T-helper 1 cell treated with Interleukin-12 subunit alpha and Interleukin-12 subunit beta and Interleukin-4 antibody, amounts not matched to agents 30 μg/mL and 1 μg/mL, for 36 hours (primary cell): Measurements from ENCODE around the gene BCAP31.
A peak's percentile ranks its signal among the peaks of the same experiment; 100 is the strongest.
"Not testable (repeated sequence)": the region's sequence is repeated elsewhere in the genome, so short reads cannot be mapped to it uniquely, and the experiment has no call there.

Source experiments
- H3K27ac Mint-ChIP-seq: one replicate; pipeline ENCODE4 v1.8.0; 2021; ENCODE audit warnings: mild to moderate bottlenecking, mixed read lengths
- H3K27me3 Mint-ChIP-seq: one replicate; pipeline ENCODE4 v1.8.0; 2021; ENCODE audit warnings: low read depth, mixed read lengths
- H3K36me3 Mint-ChIP-seq: one replicate; pipeline ENCODE4 v1.8.0; 2021; ENCODE audit warnings: low read depth, mixed read lengths
- H3K4me1 Mint-ChIP-seq: one replicate; pipeline ENCODE4 v1.8.0; 2021; ENCODE audit warnings: low read depth, mixed read lengths
- H3K4me3 Mint-ChIP-seq: one replicate; pipeline ENCODE4 v1.8.0; 2021; ENCODE audit warnings: mild to moderate bottlenecking, moderate library complexity, mixed read lengths
- H3K9me3 Mint-ChIP-seq: one replicate; pipeline ENCODE4 v1.8.0; 2021; ENCODE audit warnings: mixed read lengths

BCAP31 gene

GRCh38 chrX:153731845-153732215 lies 7.6 kb upstream of the BCAP31 start:
- Mint-ChIP-seq H3K27me3 (no peaks in the 10 kb centered on the region), H3K36me3 (peaks cover 33% of the 10 kb centered on the region), H3K4me1 (peaks cover 21% of the 10 kb centered on the region), H3K4me3 (no peak overlapping the region), H3K27ac (peak overlapping the region; percentile 57), H3K9me3 (peaks cover 9% of the 10 kb centered on the region)

GRCh38 chrX:153731117-153731844 lies 7.1 kb upstream of the BCAP31 start:
- Mint-ChIP-seq H3K4me1 (peaks cover 23% of the 10 kb centered on the region), H3K36me3 (peaks cover 33% of the 10 kb centered on the region), H3K27ac (peak overlapping the region; percentile 33), H3K27me3 (no peaks in the 10 kb centered on the region), H3K4me3 (peak overlapping the region; percentile 22), H3K9me3 (peaks cover 9% of the 10 kb centered on the region)

GRCh38 chrX:153730115-153730514 lies 5.9 kb upstream of the BCAP31 start:
- not testable (repeated sequence) for H3K4me3 Mint-ChIP-seq, H3K27ac Mint-ChIP-seq, H3K27me3 Mint-ChIP-seq, H3K9me3 Mint-ChIP-seq
- Mint-ChIP-seq H3K36me3 (peaks cover 28% of the 10 kb centered on the region), H3K4me1 (peaks cover 18% of the 10 kb centered on the region)

- H3K36me3 Mint-ChIP-seq = peaks cover 23% of the 10 kb centered on the region
- H3K27me3 Mint-ChIP-seq = no peaks in the 10 kb centered on the region
- H3K9me3 Mint-ChIP-seq = peaks cover 9% of the 10 kb centered on the region
- H3K4me1 Mint-ChIP-seq = peaks cover 18% of the 10 kb centered on the region
- no peak overlapping the region for H3K27ac Mint-ChIP-seq
- no peak overlapping the region for H3K4me3 Mint-ChIP-seq
Observed at GRCh38 chrX:153728951-153729631, 4.9 kb upstream of the BCAP31 start.

- peaks cover 23% of the 10 kb centered on the region for H3K36me3 Mint-ChIP-seq
- H3K27me3 Mint-ChIP-seq = no peaks in the 10 kb centered on the region
- peaks cover 18% of the 10 kb centered on the region for H3K4me1 Mint-ChIP-seq
- no peak overlapping the region for H3K4me3 Mint-ChIP-seq
- peaks cover 9% of the 10 kb centered on the region for H3K9me3 Mint-ChIP-seq
- no peak overlapping the region for H3K27ac Mint-ChIP-seq
Observed at GRCh38 chrX:153728095-153728494, 3.9 kb upstream of the BCAP31 start.

GRCh38 chrX:153727123-153727931 lies 3.1 kb upstream of the BCAP31 start:
- Mint-ChIP-seq H3K27ac (peak overlapping the region; percentile 76), H3K36me3 (peaks cover 21% of the 10 kb centered on the region), H3K4me1 (peaks cover 24% of the 10 kb centered on the region), H3K4me3 (peak overlapping the region; percentile 66), H3K9me3 (peaks cover 9% of the 10 kb centered on the region), H3K27me3 (no peaks in the 10 kb centered on the region)

- peaks cover 24% of the 10 kb centered on the region for H3K4me1 Mint-ChIP-seq
- no peaks in the 10 kb centered on the region for H3K27me3 Mint-ChIP-seq
- peaks cover 17% of the 10 kb centered on the region for H3K36me3 Mint-ChIP-seq
- H3K4me3 Mint-ChIP-seq = peak overlapping the region; percentile 66
- peak overlapping the region; percentile 76 for H3K27ac Mint-ChIP-seq
- peaks cover 4% of the 10 kb centered on the region for H3K9me3 Mint-ChIP-seq
Observed at GRCh38 chrX:153726286-153727122, 2.3 kb upstream of the BCAP31 start.

- Mint-ChIP-seq H3K27ac (no peak overlapping the region), H3K27me3 (no peaks in the 10 kb centered on the region), H3K36me3 (peaks cover 12% of the 10 kb centered on the region)
Observed at GRCh38 chrX:153725832-153726285, 1.7 kb upstream of the BCAP31 start.

GRCh38 chrX:153725039-153725831 lies 1.0 kb upstream of the BCAP31 start:
- H3K36me3 Mint-ChIP-seq = peaks cover 10% of the 10 kb centered on the region
- H3K4me3 Mint-ChIP-seq = peak overlapping the region; percentile 56
- H3K4me1 Mint-ChIP-seq = peaks cover 16% of the 10 kb centered on the region
- H3K27me3 Mint-ChIP-seq = no peaks in the 10 kb centered on the region
- no peaks in the 10 kb centered on the region for H3K9me3 Mint-ChIP-seq
- no peak overlapping the region for H3K27ac Mint-ChIP-seq

More at GRCh38 chrX:153725832-153726285, 1.7 kb upstream of the BCAP31 start:
- H3K9me3 Mint-ChIP-seq = no peaks in the 10 kb centered on the region
- H3K4me1 Mint-ChIP-seq = peaks cover 19% of the 10 kb centered on the region
- H3K4me3 Mint-ChIP-seq = peak overlapping the region; percentile 56

- peaks cover 19% of the 10 kb centered on the region for H3K4me1 Mint-ChIP-seq
- peak overlapping the region; percentile 86 for H3K4me3 Mint-ChIP-seq
- H3K36me3 Mint-ChIP-seq = peaks cover 15% of the 10 kb centered on the region
- peak overlapping the region; percentile 76 for H3K27ac Mint-ChIP-seq
- H3K27me3 Mint-ChIP-seq = no peaks in the 10 kb centered on the region
- no peaks in the 10 kb centered on the region for H3K9me3 Mint-ChIP-seq
Observed at GRCh38 chrX:153723351-153724251, 586 bp downstream of the BCAP31 start.

GRCh38 chrX:153722704-153723350 lies 1.4 kb downstream of the BCAP31 start:
- peaks cover 18% of the 10 kb centered on the region for H3K4me1 Mint-ChIP-seq
- peaks cover 14% of the 10 kb centered on the region for H3K36me3 Mint-ChIP-seq
- H3K9me3 Mint-ChIP-seq = no peaks in the 10 kb centered on the region
- peak overlapping the region; percentile 86 for H3K4me3 Mint-ChIP-seq
- H3K27me3 Mint-ChIP-seq = no peaks in the 10 kb centered on the region
- H3K27ac Mint-ChIP-seq = peak overlapping the region; percentile 69

GRCh38 chrX:153719701-153720100 lies 4.5 kb downstream of the BCAP31 start:
- H3K4me1 Mint-ChIP-seq = peaks cover 13% of the 10 kb centered on the region
- H3K27ac Mint-ChIP-seq = no peak overlapping the region
- no peaks in the 10 kb centered on the region for H3K27me3 Mint-ChIP-seq
- H3K36me3 Mint-ChIP-seq = peaks cover 18% of the 10 kb centered on the region
- no peaks in the 10 kb centered on the region for H3K9me3 Mint-ChIP-seq
- no peak overlapping the region for H3K4me3 Mint-ChIP-seq
